HG03039 (cell line): ENCODE data around the gene ZNF562.
A peak's percentile ranks its signal among the peaks of the same experiment; 100 is the strongest.
"Not testable (repeated sequence)": the region's sequence is repeated elsewhere in the genome, so short reads cannot be mapped to it uniquely, and the experiment has no call there.

ENCODE experiments used
- ATAC-seq: cut with Tn5 transposase; IDR thresholded peaks from one replicate; pipeline ENCODE4 v1.9.1; 2021; ENCODE audit warnings: mild to moderate bottlenecking, moderate library complexity; ENCODE audit not compliant: unreplicated experiment

The ZNF562 gene

GRCh38 chr19:9674663-9675357, at the start of gene ZNF562:
Gene ZNF562 (minus strand): TSS chr19:9675100. CDS start chr19:9660744, 14,356 bp downstream.
- ATAC-seq: peak; percentile 74

- no peak for ATAC-seq
These were observed 49.3 kb upstream of the ZNF562 start for GRCh38 chr19:9724157-9724556.

- no peak for ATAC-seq
These were observed 47.0 kb upstream of the ZNF562 start for GRCh38 chr19:9721861-9722260.

GRCh38 chr19:9720541-9720940, 45.6 kb upstream of the ZNF562 start:
- ATAC-seq: no peak

GRCh38 chr19:9711815-9712214, 36.9 kb upstream of the ZNF562 start:
- no peak for ATAC-seq

GRCh38 chr19:9709305-9709704, 34.4 kb upstream of the ZNF562 start:
- no peak for ATAC-seq

GRCh38 chr19:9705836-9706235, 30.9 kb upstream of the ZNF562 start:
- no peak for ATAC-seq

- no peak for ATAC-seq
These were observed 27.3 kb upstream of the ZNF562 start for GRCh38 chr19:9702186-9702585.

- no peak for ATAC-seq
These were observed 25.5 kb upstream of the ZNF562 start for GRCh38 chr19:9700229-9700981.

- ATAC-seq: not testable (repeated sequence)
These were observed 15.4 kb upstream of the ZNF562 start for GRCh38 chr19:9690301-9690700.

- ATAC-seq: not testable (repeated sequence)
These were observed 5.1 kb upstream of the ZNF562 start for GRCh38 chr19:9679996-9680395.

GRCh38 chr19:9675358-9675901, 530 bp upstream of the ZNF562 start:
- not testable (repeated sequence) for ATAC-seq

GRCh38 chr19:9673912-9674662, 813 bp downstream of the ZNF562 start:
- no peak for ATAC-seq

- ATAC-seq: no peak
These were observed 2.0 kb downstream of the ZNF562 start for GRCh38 chr19:9672893-9673292.

- ATAC-seq: no peak
These were observed 3.2 kb downstream of the ZNF562 start for GRCh38 chr19:9671655-9672054.

- ATAC-seq: no peak
These were observed 6.4 kb downstream of the ZNF562 start for GRCh38 chr19:9668544-9668943.

GRCh38 chr19:9667898-9668297, 7.0 kb downstream of the ZNF562 start:
- ATAC-seq: no peak

- ATAC-seq: no peak
These were observed 16.1 kb downstream of the ZNF562 start for GRCh38 chr19:9658769-9659168.

- ATAC-seq: not testable (repeated sequence)
These were observed 21.8 kb downstream of the ZNF562 start for GRCh38 chr19:9653066-9653555.

GRCh38 chr19:9651464-9651863, 23.4 kb downstream of the ZNF562 start:
- not testable (repeated sequence) for ATAC-seq

- ATAC-seq: no peak
These were observed 24.6 kb downstream of the ZNF562 start for GRCh38 chr19:9650345-9650744.
